OCI-LY1 (cell line): ENCODE measurements around the gene NUP98.

Experiments used
- EZH2 ChIP-seq: fragments of 200-600 bp; sonication (generic), shearing (Covaris generic); IDR thresholded peaks from 2 replicates; pipeline ENCODE4 v1.8.0; 2017; ENCODE audit warnings: borderline replicate concordance, mixed run types, mild to moderate bottlenecking, antibody characterized with exemption, low read length, moderate library complexity, mixed read lengths
- TF ChIP-seq, protein P1 (sequence below): fragments of 200-600 bp; sonication (generic), shearing (Covaris generic); IDR thresholded peaks from 2 replicates; pipeline ENCODE4 v1.5.1; 2017; ENCODE audit warnings: mild to moderate bottlenecking, antibody characterized with exemption, low read length, moderate library complexity, mixed read lengths

DNA sequence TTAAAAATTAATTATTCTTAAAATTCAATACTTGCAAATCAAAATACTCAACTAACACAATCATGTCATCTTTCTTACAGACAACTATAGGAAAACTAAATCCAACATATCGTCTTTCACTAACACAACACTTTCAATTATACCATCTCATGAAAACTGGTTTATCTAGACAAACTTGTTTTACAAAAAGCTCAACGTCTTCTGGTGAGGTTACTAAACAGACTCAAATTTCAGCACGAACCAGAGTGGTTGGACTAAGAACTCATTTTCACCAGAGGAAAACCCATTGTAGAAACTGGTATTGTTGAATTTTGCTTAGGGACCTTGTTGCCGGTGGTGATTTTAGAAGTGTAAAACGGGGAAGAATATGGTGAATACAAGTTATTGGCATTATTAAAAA is 52.2 kb downstream of the NUP98 start:
- TF ChIP-seq, protein P1, sequence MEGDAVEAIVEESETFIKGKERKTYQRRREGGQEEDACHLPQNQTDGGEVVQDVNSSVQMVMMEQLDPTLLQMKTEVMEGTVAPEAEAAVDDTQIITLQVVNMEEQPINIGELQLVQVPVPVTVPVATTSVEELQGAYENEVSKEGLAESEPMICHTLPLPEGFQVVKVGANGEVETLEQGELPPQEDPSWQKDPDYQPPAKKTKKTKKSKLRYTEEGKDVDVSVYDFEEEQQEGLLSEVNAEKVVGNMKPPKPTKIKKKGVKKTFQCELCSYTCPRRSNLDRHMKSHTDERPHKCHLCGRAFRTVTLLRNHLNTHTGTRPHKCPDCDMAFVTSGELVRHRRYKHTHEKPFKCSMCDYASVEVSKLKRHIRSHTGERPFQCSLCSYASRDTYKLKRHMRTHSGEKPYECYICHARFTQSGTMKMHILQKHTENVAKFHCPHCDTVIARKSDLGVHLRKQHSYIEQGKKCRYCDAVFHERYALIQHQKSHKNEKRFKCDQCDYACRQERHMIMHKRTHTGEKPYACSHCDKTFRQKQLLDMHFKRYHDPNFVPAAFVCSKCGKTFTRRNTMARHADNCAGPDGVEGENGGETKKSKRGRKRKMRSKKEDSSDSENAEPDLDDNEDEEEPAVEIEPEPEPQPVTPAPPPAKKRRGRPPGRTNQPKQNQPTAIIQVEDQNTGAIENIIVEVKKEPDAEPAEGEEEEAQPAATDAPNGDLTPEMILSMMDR, result no peak
- no peak for TF ChIP-seq EZH2
